ENCODE results near the gene RNF169.
A peak's percentile ranks its signal among the peaks of the same experiment; 100 is the strongest.

The RNF169 gene, protein sequence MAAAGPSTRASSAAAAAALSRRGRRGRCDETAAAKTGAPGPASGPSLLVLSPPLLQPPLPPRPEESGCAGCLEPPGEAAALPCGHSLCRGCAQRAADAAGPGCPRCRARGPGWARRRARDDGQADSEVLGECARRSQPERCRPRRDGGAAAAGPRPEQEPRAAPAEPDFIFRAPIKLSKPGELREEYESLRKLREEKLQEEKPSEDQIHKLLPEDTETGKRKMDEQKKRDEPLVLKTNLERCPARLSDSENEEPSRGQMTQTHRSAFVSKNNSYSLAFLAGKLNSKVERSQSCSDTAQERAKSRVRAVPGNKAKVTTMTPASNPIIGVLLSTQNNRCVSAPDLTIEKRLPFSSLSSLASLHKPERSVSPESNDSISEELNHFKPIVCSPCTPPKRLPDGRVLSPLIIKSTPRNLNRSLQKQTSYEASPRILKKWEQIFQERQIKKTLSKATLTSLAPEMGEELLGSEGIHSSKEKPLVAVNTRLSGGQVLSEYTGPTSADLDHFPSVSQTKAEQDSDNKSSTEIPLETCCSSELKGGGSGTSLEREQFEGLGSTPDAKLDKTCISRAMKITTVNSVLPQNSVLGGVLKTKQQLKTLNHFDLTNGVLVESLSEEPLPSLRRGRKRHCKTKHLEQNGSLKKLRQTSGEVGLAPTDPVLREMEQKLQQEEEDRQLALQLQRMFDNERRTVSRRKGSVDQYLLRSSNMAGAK

DNA sequence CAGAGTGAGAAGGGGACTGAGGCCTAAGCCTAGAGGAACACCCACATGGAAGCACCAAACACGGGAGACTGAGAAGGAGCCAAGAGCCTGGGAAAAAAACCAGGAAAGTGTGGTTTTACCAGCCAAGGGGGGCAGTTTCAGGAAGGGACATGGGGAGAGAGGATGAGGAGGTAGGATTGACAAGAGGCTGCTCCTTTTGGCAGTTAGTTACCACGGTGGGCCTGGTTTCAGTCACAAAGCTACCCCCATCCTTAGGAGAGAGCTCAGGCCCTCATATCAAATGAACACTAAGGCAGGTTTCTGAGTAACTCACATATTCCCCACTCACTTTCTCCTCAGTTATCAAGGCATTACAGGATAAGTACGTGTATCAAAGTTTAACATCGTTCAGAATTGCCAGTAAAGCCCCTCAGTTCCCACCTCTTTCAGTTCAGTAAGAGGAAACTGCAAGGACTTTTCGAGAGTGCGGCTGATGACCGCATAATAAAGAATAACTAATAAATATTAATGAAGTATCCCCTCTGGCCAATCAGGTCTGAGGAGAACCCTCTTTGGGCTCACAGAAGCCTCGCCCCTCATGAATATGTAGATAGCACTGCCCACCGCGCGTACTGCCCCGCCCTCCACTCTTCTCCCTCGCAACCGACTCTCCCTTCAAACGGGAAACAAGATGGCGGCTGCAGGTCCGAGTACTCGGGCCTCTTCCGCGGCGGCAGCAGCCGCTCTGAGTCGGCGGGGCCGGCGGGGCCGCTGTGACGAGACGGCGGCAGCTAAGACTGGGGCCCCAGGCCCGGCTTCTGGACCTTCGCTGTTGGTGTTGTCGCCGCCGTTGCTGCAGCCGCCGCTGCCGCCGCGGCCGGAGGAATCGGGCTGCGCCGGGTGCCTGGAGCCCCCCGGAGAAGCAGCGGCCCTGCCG, at the start of gene RNF169:
Gene RNF169, plus strand, starts transcription at position 639 of the 916 bp plus-strand sequence. Its CDS starts 32 bp downstream, at position 671.
- in situ Hi-C loops (cut with MboI; ENCODE audit: low pct_unique_long_range_greater_than_20kb, low sequenced_read_pairs), result no loop called here
- peak; percentile 97 for DNase-seq

DNA sequence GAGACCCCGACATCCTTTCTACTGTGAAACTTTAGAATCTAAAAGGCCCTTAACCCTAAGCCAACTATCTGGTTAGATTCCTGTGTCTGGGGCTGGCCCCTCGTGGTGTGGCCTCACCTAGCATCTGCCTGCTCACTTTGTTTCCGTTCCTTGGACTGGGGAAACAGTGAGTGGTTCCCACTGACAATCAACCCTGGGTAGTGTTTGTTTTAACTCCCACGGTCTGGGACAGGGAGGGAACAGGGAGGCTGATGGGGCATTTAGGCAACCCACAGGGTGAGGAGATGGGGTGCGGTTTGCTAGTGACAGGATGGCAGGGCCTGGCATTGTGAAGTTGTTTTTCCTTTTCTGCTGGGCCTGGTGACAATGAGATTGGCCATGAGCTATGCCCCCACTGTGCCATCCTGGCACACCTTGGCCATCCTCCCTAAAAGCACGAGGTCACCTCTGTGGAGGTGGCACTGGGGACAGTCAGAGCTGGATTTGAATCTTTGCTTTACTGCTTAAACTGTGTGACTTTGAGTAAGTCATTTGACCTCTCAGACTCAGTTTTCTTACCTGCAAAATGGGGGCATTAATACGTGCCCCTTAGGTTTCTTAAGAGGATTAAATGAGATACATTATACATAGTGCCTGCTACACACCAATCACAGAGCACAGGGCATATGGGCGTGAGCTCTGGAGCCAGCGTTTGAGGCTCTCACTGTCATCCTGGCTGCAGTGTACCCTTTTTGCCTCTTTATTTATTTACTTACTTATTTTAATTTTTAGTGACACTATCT, 48.8 kb upstream of the RNF169 start:
- in situ Hi-C loops (cut with MboI; ENCODE audit: low pct_unique_long_range_greater_than_20kb, low sequenced_read_pairs), result no loop called here

DNA sequence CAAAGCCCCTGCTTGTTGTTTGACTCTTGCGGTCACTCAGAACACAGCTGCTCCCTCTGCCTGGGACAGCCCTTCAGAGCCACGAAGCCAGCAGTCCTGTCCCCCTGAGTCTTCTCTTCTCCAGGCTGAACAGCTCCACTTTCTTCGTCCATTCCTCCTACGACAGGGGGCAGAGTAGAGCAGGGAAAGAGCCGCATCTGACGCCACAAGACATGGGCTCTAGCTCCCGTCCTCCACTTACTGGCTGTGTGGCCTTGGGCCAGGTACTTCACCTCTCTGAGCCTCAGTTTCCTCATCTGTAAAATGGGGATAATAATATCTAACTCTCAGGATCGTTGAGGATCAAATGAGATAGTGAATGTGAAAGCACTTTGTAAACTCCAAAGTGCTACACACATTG, 47.3 kb upstream of the RNF169 start:
- in situ Hi-C loops (cut with MboI; ENCODE audit: low pct_unique_long_range_greater_than_20kb, low sequenced_read_pairs), result no loop called here

More for the DNA sequence above, 48.8 kb upstream of the RNF169 start:
- DNase-seq, result no peak

DNA sequence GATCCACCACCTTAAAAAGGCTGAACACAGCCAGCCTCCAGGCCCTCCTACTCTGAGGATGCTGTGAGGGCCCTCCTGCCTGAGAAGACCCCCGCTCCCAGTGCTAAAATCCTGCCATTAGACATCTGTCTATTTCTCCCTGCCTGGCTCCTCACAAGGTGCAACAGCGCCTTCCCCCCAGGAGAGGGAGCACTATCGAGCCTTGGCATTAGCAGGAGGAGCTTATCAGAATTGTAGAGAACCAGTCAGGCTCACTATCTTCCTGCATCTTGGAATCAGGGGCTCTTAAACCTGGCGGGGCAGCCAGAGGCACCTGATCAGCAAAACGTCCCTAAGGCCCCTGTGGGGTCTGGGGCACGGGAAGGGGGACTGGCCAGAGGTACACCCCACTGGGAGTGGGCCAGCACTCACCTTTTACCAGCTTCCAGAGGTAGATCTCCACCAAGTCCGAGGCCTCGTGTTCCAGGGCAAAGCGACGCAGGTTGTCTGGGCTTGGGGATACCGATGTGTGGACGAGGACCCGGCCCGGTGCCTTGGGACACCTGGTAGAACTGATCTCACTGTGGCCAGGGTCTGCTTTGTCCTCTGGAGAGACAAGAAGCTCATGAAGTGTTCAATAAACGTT, 46.2 kb upstream of the RNF169 start:
- in situ Hi-C loops (cut with MboI; ENCODE audit: low pct_unique_long_range_greater_than_20kb, low sequenced_read_pairs), result no loop called here
- DNase-seq, result peak; percentile 75

More for the DNA sequence above, 47.3 kb upstream of the RNF169 start:
- DNase-seq, result peak; percentile 57

DNA sequence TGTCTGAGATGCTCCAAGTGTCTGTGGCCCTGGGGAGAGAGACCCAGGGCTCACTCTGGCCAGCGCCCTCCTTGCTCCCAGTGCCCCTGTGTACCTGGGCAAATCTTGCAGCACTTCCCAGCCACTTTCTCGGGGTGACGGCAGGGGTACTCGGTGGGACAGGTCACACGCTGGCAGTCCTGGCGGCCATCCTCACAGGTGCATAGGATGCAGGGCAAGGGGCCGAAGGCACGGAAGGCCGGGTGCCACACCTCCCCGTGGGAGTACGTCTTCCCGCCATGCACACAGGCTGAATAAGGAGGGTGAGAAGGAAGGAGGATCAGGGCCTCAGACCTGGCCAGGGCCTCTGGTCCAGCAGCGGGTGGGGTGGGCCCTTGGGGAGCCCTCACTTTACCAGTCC, 45.4 kb upstream of the RNF169 start:
- in situ Hi-C loops (cut with MboI; ENCODE audit: low pct_unique_long_range_greater_than_20kb, low sequenced_read_pairs), result no loop called here
- no peak for DNase-seq

DNA sequence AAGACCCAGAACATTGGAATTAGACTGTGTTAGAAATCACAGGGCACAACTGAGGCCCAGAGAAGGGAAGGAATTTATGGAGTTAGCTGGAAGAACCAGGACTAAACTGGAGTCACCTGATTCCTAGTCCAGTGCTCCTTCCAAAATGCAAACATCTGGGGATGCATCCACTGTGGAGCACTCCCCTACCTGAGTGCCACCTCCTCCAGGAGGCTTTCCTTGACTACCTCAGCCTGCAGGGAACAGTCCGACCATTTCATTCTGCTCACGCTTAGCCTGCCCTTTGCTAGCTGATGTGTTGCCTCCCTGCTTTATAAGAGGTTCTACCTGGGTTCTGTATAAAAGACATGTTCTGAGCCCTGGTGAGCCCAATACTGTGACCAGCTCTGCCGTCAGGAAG, 41.5 kb upstream of the RNF169 start:
- in situ Hi-C loops (cut with MboI; ENCODE audit: low pct_unique_long_range_greater_than_20kb, low sequenced_read_pairs), result no loop called here
- no peak for DNase-seq

DNA sequence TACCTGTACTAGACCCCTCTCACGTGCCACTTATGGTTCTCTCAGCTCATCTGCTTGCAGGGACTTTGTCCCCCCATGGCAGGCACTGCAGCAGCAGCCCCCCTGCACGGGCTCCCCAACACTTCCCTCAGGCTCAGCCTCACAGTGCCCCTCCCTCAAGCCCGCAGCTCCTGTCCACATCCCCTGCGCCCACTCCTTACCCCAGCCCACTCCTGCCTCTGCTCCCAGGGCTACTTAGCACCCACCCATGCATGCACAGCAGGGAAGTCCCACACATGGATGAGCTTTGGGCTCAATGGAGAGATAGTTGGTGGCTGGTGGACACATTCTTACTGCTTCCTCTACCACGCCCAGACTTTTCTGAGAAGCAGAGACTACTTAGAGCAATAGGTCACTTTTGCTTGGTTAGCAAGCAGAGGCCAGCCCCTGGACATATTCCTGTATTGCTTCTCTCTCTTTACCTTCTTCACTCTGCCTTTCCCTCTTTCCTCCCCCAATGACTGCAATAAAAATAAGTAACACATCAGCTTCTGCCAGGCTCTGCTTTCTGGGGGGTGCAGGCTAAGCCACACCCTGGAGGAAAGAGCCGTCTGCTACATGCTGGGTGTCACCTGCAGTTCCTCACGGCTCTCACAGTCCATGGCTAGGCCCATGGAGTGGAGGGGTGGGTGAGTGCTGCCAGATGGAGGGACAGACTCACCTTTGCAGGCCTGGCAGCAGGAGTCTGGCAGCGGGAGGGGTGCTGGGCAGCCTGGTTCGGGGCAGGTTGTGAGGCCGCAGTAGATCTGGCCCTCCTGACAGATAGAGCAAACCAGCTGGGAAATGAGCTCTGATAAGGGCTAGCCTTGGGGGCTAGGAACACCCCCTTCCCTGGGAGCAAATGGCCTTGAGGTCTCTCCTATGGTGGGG, 40.8 kb upstream of the RNF169 start:
- in situ Hi-C loops (cut with MboI; ENCODE audit: low pct_unique_long_range_greater_than_20kb, low sequenced_read_pairs), result no loop called here
- DNase-seq, result no peak

DNA sequence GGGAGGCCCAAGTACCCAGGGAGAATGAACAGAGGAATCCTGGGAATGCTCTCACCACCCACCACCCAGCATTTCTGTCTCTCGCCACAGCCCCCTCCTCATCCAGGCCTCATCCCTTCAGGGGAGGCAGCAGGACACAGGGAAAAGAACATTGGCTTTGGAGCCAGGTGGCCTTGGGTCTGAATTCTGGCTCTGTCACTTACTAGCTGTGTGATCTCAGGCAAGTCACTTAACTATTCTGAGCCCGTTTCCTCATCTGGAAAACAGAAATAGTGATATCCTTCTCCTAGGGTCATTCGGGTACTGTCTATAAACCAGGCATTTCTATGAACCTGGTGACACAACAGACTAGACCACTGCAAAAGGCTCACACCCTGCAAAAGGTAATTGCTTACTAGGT, 39.5 kb upstream of the RNF169 start:
- in situ Hi-C loops (cut with MboI; ENCODE audit: low pct_unique_long_range_greater_than_20kb, low sequenced_read_pairs), result no loop called here
- no peak for DNase-seq

DNA sequence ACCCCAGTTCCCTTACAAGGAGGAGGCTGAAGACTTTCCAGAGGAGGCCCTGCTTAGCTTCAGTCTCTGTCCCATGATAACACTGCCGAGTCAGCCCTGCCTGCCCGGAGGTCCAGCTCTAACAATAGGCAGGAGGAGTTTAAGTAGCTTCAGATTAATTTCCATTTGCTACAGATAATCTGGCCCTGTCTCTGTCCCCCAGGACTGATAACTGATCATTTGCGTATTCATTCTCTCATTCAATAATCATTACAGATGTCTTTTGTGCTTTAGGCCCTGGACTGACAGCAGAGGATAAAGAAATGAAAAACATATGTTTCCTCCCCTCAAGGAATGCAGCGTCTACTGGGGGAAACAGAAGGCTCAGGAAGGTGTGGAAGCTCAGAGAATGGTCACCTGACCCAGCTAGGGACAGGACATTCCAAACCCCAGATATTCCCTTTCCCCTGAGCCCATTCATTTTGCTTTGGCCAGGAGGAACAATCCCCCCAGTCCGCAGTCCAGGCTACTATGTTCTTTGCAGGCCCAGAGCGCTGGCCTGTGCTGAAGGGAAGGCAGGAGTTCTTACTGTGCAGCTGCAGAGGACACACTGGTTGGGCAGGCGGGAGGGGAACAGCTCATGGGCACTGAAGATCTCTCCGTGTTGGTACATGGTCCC, 38.2 kb upstream of the RNF169 start:
- in situ Hi-C loops (cut with MboI; ENCODE audit: low pct_unique_long_range_greater_than_20kb, low sequenced_read_pairs), result no loop called here
- DNase-seq, result no peak

DNA sequence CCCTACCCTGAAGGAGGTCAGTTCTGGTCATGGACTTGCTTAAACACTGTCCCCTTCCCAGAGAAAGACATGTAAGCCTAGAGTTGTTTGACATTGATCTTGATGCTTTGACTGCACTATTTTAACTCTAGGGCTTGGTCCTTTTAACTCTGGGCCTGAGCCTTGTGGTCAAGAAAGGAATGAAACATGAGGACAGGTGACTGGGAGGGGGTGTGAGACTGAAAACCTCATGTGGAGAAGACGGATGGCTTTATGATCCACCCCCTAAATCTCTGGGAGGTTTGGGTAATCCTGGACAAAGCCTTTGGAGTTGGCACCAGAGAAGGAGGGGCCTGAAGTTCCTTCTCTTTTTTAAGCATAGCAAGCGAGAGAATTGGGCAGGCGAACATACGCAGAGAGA, 35.0 kb upstream of the RNF169 start:
- in situ Hi-C loops (cut with MboI; ENCODE audit: low pct_unique_long_range_greater_than_20kb, low sequenced_read_pairs), result no loop called here
- DNase-seq, result no peak

DNA sequence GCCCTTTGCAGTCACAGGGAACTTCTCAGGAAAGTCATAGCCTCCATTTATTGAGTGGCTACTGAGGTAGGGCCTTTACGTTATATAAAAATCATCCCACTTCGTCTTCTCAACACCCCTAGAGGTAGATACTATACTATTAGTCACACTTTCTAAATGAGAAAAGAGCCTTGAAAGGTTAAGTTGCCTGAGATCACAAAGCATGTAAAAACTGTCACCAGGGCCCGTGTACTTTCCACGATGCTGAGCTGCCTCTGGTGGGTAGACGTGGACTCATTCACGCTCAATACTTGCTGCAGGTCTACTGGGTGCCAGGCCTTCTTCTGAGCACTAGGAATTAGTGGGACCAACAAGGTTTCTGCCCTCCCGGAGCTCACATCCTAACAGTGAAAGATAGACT, 33.7 kb upstream of the RNF169 start:
- in situ Hi-C loops (cut with MboI; ENCODE audit: low pct_unique_long_range_greater_than_20kb, low sequenced_read_pairs), result no loop called here

DNA sequence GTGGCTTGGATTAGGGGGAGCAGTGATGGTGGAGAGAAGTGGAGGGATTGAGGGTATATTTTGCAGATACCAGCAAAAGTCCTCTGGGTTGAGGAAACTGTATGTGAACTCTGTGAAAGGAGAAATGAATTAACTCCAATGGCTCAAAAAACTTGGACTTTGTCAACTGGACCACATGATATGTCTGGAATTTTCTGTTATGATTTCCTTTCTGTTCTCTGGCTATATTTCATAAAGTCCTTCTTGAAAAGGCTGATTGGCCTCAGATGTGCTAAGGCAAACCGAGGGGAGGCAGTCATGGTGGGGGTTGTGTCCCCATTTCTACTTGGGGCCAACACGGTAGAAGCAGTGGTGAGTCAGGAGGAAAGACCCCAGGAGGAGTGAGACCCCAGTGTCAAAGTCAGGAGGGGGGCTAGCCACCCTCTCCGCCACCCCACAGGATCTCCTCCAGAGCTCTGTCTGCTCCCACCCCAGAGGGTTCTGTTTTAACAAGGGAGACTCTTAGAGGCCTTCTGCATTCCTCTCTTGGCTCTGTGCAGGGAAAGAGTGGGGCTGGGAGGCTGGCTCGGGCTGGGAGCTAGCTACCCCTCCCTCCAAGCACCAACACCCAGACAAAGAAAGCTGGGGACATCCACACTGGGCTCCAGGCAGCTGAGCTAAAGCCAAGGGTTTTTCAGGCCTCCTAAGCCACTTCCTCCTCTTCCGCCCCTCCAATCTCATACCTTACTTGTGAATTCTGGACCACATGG, 31.3 kb upstream of the RNF169 start:
- in situ Hi-C loops (cut with MboI; ENCODE audit: low pct_unique_long_range_greater_than_20kb, low sequenced_read_pairs), result no loop called here
- no peak for DNase-seq

More for the DNA sequence above, 33.7 kb upstream of the RNF169 start:
- DNase-seq, result no peak

DNA sequence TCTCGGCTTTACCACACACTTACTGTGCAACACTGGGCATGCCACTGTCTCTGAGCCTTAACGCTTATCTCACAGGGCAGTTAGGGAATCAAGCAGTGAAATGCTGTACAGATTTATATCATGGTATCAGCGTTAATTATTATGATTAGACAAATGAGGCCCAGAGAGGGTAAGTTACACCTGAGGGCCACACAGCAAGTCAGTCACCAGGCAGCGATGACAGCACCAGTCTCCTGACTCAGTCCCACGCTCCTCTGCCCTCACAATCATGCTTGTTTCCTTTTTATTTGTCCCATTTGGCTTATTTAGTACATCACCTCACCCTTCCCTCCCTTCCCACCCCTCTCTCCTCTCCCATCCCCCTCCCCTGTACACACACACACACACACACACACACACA, 29.6 kb upstream of the RNF169 start:
- in situ Hi-C loops (cut with MboI; ENCODE audit: low pct_unique_long_range_greater_than_20kb, low sequenced_read_pairs), result no loop called here
- DNase-seq, result no peak

DNA sequence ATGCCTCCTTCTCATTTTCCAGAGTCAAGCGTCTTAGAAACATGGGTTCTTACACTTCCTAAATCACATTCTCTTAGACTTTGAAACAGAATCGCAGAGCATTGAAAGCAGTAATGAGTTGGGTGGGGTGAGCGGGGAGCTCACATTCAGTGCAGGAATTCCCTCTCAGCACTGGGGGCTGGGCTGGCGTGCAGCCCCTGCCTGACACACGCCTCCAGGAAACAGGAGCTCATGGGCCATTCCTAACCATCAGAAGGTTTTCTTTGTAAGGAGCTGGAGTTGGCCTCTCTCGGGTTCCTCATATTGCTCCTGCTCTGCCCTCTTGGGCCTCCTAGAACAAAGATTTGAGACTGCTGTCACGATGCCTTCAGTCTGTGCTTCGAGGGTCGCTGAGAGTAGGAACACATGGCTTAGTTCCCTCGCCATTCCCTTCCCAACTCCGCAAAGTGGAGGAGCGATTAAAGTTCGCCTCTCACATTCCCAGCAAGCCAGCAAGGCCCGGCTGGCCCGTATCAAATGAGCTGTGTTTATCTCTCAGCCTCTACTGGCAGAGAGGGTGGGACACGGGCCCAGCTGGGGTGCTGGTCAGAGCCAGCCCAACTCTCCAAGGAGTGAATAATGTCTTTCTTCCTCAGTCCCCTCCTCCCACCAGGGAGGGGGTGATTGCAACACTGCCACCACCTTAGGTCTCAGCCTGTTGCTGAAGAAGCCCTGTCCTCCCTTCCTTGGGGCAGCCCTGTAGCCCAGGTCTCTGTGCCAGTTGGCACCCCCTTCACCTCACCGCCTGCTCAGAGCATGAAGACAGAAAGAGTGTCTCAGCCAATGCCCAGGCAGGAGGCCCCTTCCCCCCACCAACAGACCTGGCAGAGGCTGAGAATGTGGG, 27.8 kb upstream of the RNF169 start:
- in situ Hi-C loops (cut with MboI; ENCODE audit: low pct_unique_long_range_greater_than_20kb, low sequenced_read_pairs), result no loop called here
- no peak for DNase-seq

DNA sequence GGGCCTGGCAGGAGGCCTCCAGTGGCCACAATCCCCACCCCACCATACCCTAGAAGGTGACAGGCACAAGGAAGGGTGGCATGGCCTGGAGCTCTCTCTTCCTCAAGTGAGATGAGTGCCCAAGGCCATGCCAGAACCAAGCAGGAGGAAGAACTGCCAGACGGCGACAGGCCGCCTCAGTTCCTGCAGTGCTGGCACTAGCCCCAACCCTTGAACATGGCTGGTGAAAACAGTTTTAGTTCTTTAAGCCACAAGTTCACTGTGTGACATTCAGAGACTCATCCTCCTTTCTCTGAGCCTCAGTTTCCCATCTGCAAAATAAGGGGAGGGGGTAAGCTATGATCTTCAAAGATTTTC, 27.2 kb upstream of the RNF169 start:
- in situ Hi-C loops (cut with MboI; ENCODE audit: low pct_unique_long_range_greater_than_20kb, low sequenced_read_pairs), result no loop called here
- no peak for DNase-seq

DNA sequence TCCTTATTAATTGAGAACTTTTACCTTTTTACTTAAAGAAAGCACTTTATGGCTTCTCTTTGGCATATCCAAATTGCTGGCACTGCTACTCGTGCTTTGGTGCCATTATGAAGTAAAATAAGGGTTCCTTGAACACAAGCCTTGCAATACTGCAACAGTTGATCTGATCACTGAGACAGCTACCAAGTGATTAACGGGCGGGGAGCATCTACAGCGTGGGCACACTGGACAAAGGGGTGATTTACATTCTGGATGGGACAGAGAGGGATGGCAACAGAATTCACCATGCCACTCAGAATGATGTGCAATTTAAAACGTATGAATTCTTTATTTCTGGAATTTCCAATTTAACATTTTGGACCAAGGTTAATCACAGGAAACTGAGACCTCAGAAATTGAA, 25.1 kb upstream of the RNF169 start:
- DNase-seq, result no peak
- in situ Hi-C loops (cut with MboI; ENCODE audit: low pct_unique_long_range_greater_than_20kb, low sequenced_read_pairs), result no loop called here

Measured in KBM-7 (cell line).